ENCODE results near the gene RNF217.
"Not testable (repeated sequence)": the region's sequence is repeated elsewhere in the genome, so short reads cannot be mapped to it uniquely, and the experiment has no call there.

DNA sequence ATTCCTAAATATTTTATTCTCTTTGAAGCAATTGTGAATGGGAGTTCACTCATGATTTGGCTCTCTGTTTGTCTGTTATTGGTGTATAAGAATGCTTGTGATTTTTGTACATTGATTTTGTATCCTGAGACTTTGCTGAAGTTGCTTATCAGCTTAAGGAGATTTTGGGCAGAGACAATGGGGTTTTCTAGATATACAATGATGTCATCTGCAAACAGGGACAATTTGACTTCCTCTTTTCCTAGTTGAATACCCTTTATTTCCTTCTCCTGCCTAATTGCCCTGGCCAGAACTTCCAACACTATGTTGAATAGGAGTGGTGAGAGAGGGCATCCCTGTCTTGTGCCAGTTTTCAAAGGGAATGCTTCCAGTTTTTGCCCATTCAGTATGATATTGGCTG, 72.7 kb downstream of the RNF217 start:
- not testable (repeated sequence) for TF ChIP-seq SPI1 (IDR thresholded peaks at IDR 0.05; ENCODE audit: borderline replicate concordance, low read depth); POLR2AphosphoS5 (IDR thresholded peaks at IDR 0.05; ENCODE audit: low read depth); GABPA (IDR thresholded peaks at IDR 0.05; ENCODE audit: low read depth)
- TF ChIP-seq, protein P1, sequence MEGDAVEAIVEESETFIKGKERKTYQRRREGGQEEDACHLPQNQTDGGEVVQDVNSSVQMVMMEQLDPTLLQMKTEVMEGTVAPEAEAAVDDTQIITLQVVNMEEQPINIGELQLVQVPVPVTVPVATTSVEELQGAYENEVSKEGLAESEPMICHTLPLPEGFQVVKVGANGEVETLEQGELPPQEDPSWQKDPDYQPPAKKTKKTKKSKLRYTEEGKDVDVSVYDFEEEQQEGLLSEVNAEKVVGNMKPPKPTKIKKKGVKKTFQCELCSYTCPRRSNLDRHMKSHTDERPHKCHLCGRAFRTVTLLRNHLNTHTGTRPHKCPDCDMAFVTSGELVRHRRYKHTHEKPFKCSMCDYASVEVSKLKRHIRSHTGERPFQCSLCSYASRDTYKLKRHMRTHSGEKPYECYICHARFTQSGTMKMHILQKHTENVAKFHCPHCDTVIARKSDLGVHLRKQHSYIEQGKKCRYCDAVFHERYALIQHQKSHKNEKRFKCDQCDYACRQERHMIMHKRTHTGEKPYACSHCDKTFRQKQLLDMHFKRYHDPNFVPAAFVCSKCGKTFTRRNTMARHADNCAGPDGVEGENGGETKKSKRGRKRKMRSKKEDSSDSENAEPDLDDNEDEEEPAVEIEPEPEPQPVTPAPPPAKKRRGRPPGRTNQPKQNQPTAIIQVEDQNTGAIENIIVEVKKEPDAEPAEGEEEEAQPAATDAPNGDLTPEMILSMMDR (IDR thresholded peaks at IDR 0.05; ENCODE audit: insufficient read depth, low read length), result not testable (repeated sequence)
- TF ChIP-seq, protein P2, sequence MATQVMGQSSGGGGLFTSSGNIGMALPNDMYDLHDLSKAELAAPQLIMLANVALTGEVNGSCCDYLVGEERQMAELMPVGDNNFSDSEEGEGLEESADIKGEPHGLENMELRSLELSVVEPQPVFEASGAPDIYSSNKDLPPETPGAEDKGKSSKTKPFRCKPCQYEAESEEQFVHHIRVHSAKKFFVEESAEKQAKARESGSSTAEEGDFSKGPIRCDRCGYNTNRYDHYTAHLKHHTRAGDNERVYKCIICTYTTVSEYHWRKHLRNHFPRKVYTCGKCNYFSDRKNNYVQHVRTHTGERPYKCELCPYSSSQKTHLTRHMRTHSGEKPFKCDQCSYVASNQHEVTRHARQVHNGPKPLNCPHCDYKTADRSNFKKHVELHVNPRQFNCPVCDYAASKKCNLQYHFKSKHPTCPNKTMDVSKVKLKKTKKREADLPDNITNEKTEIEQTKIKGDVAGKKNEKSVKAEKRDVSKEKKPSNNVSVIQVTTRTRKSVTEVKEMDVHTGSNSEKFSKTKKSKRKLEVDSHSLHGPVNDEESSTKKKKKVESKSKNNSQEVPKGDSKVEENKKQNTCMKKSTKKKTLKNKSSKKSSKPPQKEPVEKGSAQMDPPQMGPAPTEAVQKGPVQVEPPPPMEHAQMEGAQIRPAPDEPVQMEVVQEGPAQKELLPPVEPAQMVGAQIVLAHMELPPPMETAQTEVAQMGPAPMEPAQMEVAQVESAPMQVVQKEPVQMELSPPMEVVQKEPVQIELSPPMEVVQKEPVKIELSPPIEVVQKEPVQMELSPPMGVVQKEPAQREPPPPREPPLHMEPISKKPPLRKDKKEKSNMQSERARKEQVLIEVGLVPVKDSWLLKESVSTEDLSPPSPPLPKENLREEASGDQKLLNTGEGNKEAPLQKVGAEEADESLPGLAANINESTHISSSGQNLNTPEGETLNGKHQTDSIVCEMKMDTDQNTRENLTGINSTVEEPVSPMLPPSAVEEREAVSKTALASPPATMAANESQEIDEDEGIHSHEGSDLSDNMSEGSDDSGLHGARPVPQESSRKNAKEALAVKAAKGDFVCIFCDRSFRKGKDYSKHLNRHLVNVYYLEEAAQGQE (IDR thresholded peaks at IDR 0.05; ENCODE audit: insufficient replicate concordance, low read depth), result not testable (repeated sequence)
